Aorta (tissue), 5 donors: ENCODE data around the gene GAB3. TPM values are rescaled to one million over a fixed set of nuclear protein-coding genes. Genes with fewer than 3 reads are reported as not detected.

ENCODE experiments used
- ATAC-seq: fragments of 200-7000 bp; cut with Tn5 transposase; one replicate; pipeline ENCODE4 v1.9.1; 2022; ENCODE audit warnings: moderate library complexity; ENCODE audit not compliant: low FRiP score
- DNase-seq, 2 donors: peaks; one replicate each; pipeline ENCODE4 v3.0.0-alpha.2; 2020
- H3K27ac ChIP-seq, 2 donors: one replicate each; pipeline ENCODE4 v1.5.1; 2013; ENCODE audit warnings: low read length in 2 of 2, mild to moderate bottlenecking in 2 of 2, moderate library complexity in 2 of 2, control low read depth in 1 of 2, inconsistent platforms in 1 of 2, low read depth in 1 of 2
- H3K27me3 ChIP-seq, 2 donors: one replicate each; pipeline ENCODE4 v1.6.1; 2013; ENCODE audit warnings: control low read depth in 1 of 2, low read length in 1 of 2, mild to moderate bottlenecking in 1 of 2, moderate library complexity in 1 of 2; ENCODE audit not compliant: insufficient read depth in 2 of 2, control insufficient read depth in 1 of 2
- H3K36me3 ChIP-seq, 2 donors: one replicate each; pipeline ENCODE4 v1.6.1; 2013; ENCODE audit warnings: control low read depth in 1 of 2, low read length in 1 of 2, mild to moderate bottlenecking in 1 of 2; ENCODE audit not compliant: insufficient read depth in 2 of 2, control insufficient read depth in 1 of 2
- H3K4me1 ChIP-seq, 2 donors: one replicate each; pipeline ENCODE4 v1.6.1; 2013; ENCODE audit warnings: low read length in 2 of 2, control low read depth in 1 of 2, mild to moderate bottlenecking in 1 of 2, moderate library complexity in 1 of 2; ENCODE audit not compliant: insufficient read depth in 2 of 2, control insufficient read depth in 1 of 2
- H3K4me3 ChIP-seq, 2 donors: one replicate each; pipeline ENCODE4 v1.5.1; 2013; ENCODE audit warnings: low read length in 2 of 2, control low read depth in 1 of 2, mild to moderate bottlenecking in 1 of 2
- H3K9me3 ChIP-seq: one replicate; pipeline ENCODE4 v1.6.1; 2013; ENCODE audit warnings: mild to moderate bottlenecking, low read length; ENCODE audit not compliant: control insufficient read depth
- whole genome bisulfite sequencing, 2 donors: extraction: QIAGEN DNeasy Blood & Tissue Kit; methylation state at CpG; one replicate each; pipeline ENCODE4 v1.1.7; 2013; 5-methylcytosine and 5-hydroxymethylcytosine counted together
- intact Hi-C, 2 donors: fragments of 100-400 bp; cut with DNase I; formaldehyde crosslinking; loops; one replicate each; pipeline versions ENCODE4 v1.14.2 to v1.15.0; 2022
- polyA plus RNA-seq, 2 donors: library from polyadenylated mRNA; stranded (reverse); fragments of 200-250 nt; gene quantifications; one replicate each; pipeline ENCODE4 v1.2.3, GENCODE V29; 2013
- total RNA-seq, 2 donors: library from RNA; stranded (reverse); fragmentation: NEBNext Ultra II Directional; extraction: Animal tissue kit (Norgen Biotek cat#: 25700); gene quantifications; one replicate each; pipeline ENCODE4 v1.2.1, GENCODE V29; 2021
- donor health status: healthy with polysubstance abuse.
- donor health status: Bipolar disorder and iron deficiency.
- donor health status: DM: no; HTN: no; CAD: no.
- donor health status: DM: no; HTN: no; CAD: no.
- donor health status: DM: yes; HTN: yes; CAD: no.

Gene GAB3
- total and polyA plus RNA-seq, 4 donors = 1.6 to 12.8 (median 4.6) TPM

DNA sequence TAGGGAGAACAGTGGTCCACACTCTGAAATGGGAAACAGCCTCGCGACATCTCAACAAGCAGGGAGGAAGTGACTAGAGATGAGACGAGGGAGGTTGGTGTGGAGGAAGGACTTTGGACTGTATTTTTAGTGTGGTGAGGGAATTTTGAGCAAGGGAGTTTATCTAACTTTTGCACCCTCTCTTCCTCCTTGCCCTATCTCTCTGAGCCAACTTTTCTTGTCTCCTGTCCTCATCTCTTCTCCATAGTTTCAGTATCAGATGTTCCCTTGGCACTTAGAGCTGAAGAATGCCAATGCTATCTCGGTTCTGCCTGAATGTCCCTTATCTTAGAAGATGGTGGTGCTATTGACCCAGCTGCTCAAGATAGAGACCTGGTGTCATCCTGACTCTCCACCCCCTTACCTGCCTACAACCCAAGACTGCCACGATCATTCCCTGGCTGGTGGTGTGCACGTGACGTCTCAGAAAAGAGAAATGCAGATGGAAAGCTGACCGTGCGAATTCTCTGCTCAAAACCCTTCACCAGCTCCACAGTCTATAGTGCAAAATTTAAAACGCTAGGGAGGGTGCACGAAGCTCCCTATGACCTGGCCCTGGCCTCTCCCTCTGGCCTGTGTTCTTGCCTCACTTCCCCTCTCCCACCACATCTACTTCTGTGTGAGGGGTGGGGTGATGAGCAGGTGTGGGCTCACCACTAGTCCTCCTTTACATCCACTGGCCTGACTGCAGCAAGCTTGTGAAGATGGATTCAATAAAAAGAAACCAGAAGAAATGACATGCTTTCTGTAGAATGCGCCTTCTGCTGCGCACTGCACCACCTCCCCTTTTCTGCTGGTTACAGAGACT lies 33.5 kb upstream of the GAB3 start:
- no peak overlapping the region for H3K4me3 ChIP-seq
- H3K27ac ChIP-seq = no peak overlapping the region
- no peaks in the 10 kb centered on the region for H3K9me3 ChIP-seq
- H3K36me3 ChIP-seq = no peaks in the 10 kb centered on the region
- WGBS, 2 donors = 81 to 92% methylated on average over 13 of the region's 13 CpGs
- ATAC-seq (no peak), DNase-seq (no peak)
- intact Hi-C loops = no loop called here
- no peaks in the 10 kb centered on the region for H3K4me1 ChIP-seq
- no peaks in the 10 kb centered on the region for H3K27me3 ChIP-seq

- Histone ChIP-seq H3K4me1 (no peaks in the 10 kb centered on the region), H3K36me3 (peaks cover 0 to 3% of the 10 kb centered on the region in 2 donors), H3K27me3 (no peaks in the 10 kb centered on the region), H3K27ac (no peak overlapping the region), H3K9me3 (no peaks in the 10 kb centered on the region), H3K4me3 (no peak overlapping the region)
- intact Hi-C loops = no loop called here
- WGBS, 2 donors = 78 to 93% methylated on average over 9 of the region's 9 CpGs
- no peak for ATAC-seq
- DNase-seq = no peak
These were observed 30.1 kb upstream of the GAB3 start for GRCh38 chrX:154780968-154781367.

GRCh38 chrX:154779261-154779660 lies 28.4 kb upstream of the GAB3 start:
- ATAC-seq = no peak
- intact Hi-C loops = no loop called here

GRCh38 chrX:154776753-154777152 lies 25.9 kb upstream of the GAB3 start:
- no peak overlapping the region for H3K27ac ChIP-seq
- H3K36me3 ChIP-seq = peaks cover 0 to 3% of the 10 kb centered on the region in 2 donors
- DNase-seq (no peak), ATAC-seq (no peak)
- intact Hi-C loops = no loop called here
- no peaks in the 10 kb centered on the region for H3K27me3 ChIP-seq
- whole genome bisulfite sequencing, 2 donors = 89 to 90% methylated on average over 2 of the region's 2 CpGs
- H3K4me1 ChIP-seq = no peaks in the 10 kb centered on the region
- H3K9me3 ChIP-seq = no peaks in the 10 kb centered on the region
- H3K4me3 ChIP-seq = no peak overlapping the region

More at GRCh38 chrX:154779261-154779660, 28.4 kb upstream of the GAB3 start:
- H3K4me3 ChIP-seq = no peak overlapping the region
- H3K27ac ChIP-seq = no peak overlapping the region
- H3K27me3 ChIP-seq = no peaks in the 10 kb centered on the region
- DNase-seq = no peak
- 84 to 93% methylated on average over 4 of the region's 4 CpGs for WGBS, 2 donors
- H3K4me1 ChIP-seq = no peaks in the 10 kb centered on the region
- no peaks in the 10 kb centered on the region for H3K9me3 ChIP-seq
- H3K36me3 ChIP-seq = peaks cover 0 to 3% of the 10 kb centered on the region in 2 donors

GRCh38 chrX:154775419-154776349 lies 24.8 kb upstream of the GAB3 start:
- 72 to 80% methylated on average over 15 of the region's 15 CpGs for WGBS, 2 donors
- Histone ChIP-seq H3K27ac (no peak overlapping the region), H3K36me3 (peaks cover 0 to 3% of the 10 kb centered on the region in 2 donors), H3K4me1 (no peaks in the 10 kb centered on the region), H3K4me3 (no peak overlapping the region), H3K9me3 (no peaks in the 10 kb centered on the region), H3K27me3 (no peaks in the 10 kb centered on the region)
- intact Hi-C loops = no loop called here
- ATAC-seq (no peak), DNase-seq (no peak)

DNA sequence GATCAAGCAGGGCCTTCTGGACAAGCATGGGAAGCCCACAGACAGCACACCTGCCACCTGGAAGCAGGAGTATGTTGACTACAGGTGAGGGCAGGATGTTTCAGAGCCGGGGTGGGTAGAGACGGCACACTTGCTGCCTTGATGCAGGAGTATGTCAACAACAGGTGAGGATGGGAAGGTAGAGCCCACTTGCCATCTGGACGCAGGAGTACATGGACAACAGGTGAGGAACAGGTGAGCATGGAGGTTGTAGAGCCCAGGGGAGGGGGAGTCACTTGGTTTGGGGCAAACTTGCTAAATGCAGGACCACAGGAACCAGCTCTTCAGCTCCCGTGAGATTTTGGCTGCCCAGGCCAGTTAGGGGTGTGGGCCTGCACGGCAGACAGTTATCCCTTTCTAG lies 23.7 kb upstream of the GAB3 start:
- Histone ChIP-seq H3K27me3 (no peaks in the 10 kb centered on the region), H3K9me3 (no peaks in the 10 kb centered on the region), H3K36me3 (peaks cover 0 to 3% of the 10 kb centered on the region in 2 donors), H3K4me3 (no peak overlapping the region), H3K4me1 (no peaks in the 10 kb centered on the region), H3K27ac (no peak overlapping the region)
- ATAC-seq = no peak
- WGBS, 2 donors = 77 to 80% methylated on average over 5 of the region's 5 CpGs
- DNase-seq = no peak
- intact Hi-C loops = no loop called here

- ATAC-seq (peak; percentile 97), DNase-seq (peak; percentile 98)
- intact Hi-C loops = no loop called here
- WGBS, 2 donors = 1 to 38% methylated on average over 71 to 84 of the region's 84 CpGs
- peak within 1 kb of the TSS; percentile 35 to 55 for H3K4me3 ChIP-seq
- H3K9me3 ChIP-seq = no peaks in the 10 kb centered on the region
- H3K27me3 ChIP-seq = no peaks in the 10 kb centered on the region
- H3K4me1 ChIP-seq = no peaks in the 10 kb centered on the region
- H3K27ac ChIP-seq = peak within 1 kb of the TSS in 1 of 2 donors; percentile 14
- no peaks in the 10 kb centered on the region for H3K36me3 ChIP-seq
These were observed 11.8 kb upstream of the GAB3 start, which contains the start of gene DKC1 for GRCh38 chrX:154762537-154763296. DKC1 (plus strand) TSS chrX:154762864; CDS start chrX:154762966, 102 bp downstream.

DNA sequence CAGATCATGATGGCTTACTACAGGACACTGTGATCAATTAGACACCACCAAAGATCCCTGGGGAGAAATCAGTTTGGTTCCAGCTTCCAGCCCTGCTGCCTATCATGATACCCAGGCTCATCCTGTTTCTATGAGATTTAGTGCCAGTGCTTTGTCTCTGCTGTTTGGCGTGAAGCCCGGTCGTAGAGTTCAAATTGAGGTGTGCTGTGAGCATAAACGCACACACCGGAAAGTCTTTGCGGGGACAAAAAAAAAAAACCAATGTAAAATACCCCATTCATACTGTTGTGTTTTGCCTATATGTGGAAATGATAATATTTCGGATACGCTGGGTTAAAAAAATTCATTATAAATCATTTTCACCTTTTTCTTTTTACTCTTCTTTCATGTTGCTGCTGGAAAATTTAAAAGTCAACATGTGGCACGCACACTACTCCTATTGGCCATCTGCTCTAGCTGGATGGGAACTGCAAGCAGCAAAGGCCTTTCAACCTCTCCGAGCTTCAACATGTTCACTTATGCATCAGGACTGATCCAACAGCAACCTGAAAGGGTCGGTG lies 11.2 kb upstream of the GAB3 start:
- ATAC-seq = no peak
- DNase-seq = no peak
- Histone ChIP-seq H3K27ac (no peak overlapping the region), H3K4me3 (peak overlapping the region in 1 of 2 donors; percentile 35), H3K36me3 (no peaks in the 10 kb centered on the region), H3K9me3 (no peaks in the 10 kb centered on the region), H3K4me1 (no peaks in the 10 kb centered on the region), H3K27me3 (no peaks in the 10 kb centered on the region)
- intact Hi-C loops = no loop called here
- WGBS, 2 donors = 16 to 50% methylated on average over 11 of the region's 11 CpGs
